GM12878 (cell line): ENCODE data around the gene PLA2G3. TPM values are rescaled to one million over a fixed set of nuclear protein-coding genes. Genes with fewer than 3 reads are reported as not detected.
"Not testable (repeated sequence)": the region's sequence is repeated elsewhere in the genome, so short reads cannot be mapped to it uniquely, and the experiment has no call there.

Experiments
- ATAC-seq: fragments of 200-7000 bp; cut with Tn5 transposase; 3 replicates; pipeline ENCODE4 v1.9.1; 2020; ENCODE audit warnings: mild to moderate bottlenecking, moderate library complexity
- BruUV-seq: library from RNA; stranded (reverse); fragments of 400-500 nt; replicated peaks from 2 replicates; lab custom pipeline; 2021; lab: Mats Ljungman, UMichigan
- CTCF ChIA-PET: fragments of 300-600 bp; sonication (Branson Sonifier 250); formaldehyde crosslinking; extraction: SDS; loops from one replicate; lab custom pipeline; 2021; ENCODE audit warnings: inconsistent platforms; lab: Yijun Ruan, JAX
- POLR2A ChIA-PET: fragments of 350-600 bp; formaldehyde crosslinking; extraction: SDS; loops from one replicate; lab custom pipeline; 2021; ENCODE audit warnings: inconsistent platforms; lab: Charles Lee
- RAD21 ChIA-PET: fragments of 300-600 bp; sonication (Branson Sonifier 250); formaldehyde crosslinking; loops from one replicate; lab custom pipeline; 2023; ENCODE audit warnings: antibody characterized with exemption; ENCODE audit not compliant: unreplicated experiment; lab: Charles Lee
- SMC1A ChIA-PET: fragments of 300-600 bp; sonication (Branson Sonifier 250); formaldehyde crosslinking; loops from one replicate; lab custom pipeline; 2023; ENCODE audit not compliant: unreplicated experiment, uncharacterized antibody; lab: Charles Lee
- DNase-seq: peaks from one replicate; pipeline ENCODE4 v3.0.0-alpha.2; 2011; ENCODE audit warnings: low read depth, low spot score
- FAIRE-seq: peaks from 3 replicates; lab custom pipeline; 2011; peaks lifted over from hg19 to GRCh38; lab: Jason Lieb, UNC
- H2AFZ ChIP-seq: 2 replicates; pipeline ENCODE4 v1.6.0; 2011; ENCODE audit warnings: low read depth, low read length, control low read depth; ENCODE audit not compliant: control insufficient read depth
- H3K27ac ChIP-seq: 2 replicates; pipeline ENCODE4 v1.5.1; 2011; ENCODE audit warnings: control low read depth; ENCODE audit not compliant: control insufficient read depth, insufficient read depth
- H3K27me3 ChIP-seq, 2 experiments: replicated peaks in 1 of 2; 2 replicates each; pipeline versions ENCODE4 v1.6.0 to v1.6.1; 2011; ENCODE audit warnings: low read length in 1 of 2; ENCODE audit not compliant: control insufficient read depth in 2 of 2, insufficient read depth in 2 of 2
- H3K36me3 ChIP-seq, 2 experiments: 2 replicates each; pipeline ENCODE4 v1.5.1; 2011; ENCODE audit warnings: low read length in 1 of 2; ENCODE audit not compliant: control insufficient read depth in 2 of 2, insufficient read depth in 2 of 2
- H3K4me1 ChIP-seq: 2 replicates; pipeline ENCODE4 v1.6.1; 2011; ENCODE audit warnings: mild to moderate bottlenecking, low read length, moderate library complexity, mixed read lengths; ENCODE audit not compliant: control insufficient read depth, insufficient read depth
- H3K4me2 ChIP-seq: 2 replicates; pipeline ENCODE4 v1.6.0; 2011; ENCODE audit warnings: control low read depth; ENCODE audit not compliant: control insufficient read depth, insufficient read depth
- H3K4me3 ChIP-seq: fragments of 200-600 bp; sonication (generic); 2 replicates; pipeline ENCODE4 v1.5.1; 2016
- H3K79me2 ChIP-seq: 2 replicates; pipeline ENCODE4 v1.6.0; 2011; ENCODE audit warnings: low read length; ENCODE audit not compliant: control insufficient read depth, insufficient read depth
- H3K9ac ChIP-seq: 2 replicates; pipeline ENCODE4 v1.8.0; 2011; ENCODE audit warnings: low read length, control low read depth, mixed read lengths; ENCODE audit not compliant: control insufficient read depth, insufficient read depth
- H3K9me3 ChIP-seq: replicated peaks from 3 replicates; pipeline ENCODE4 v1.5.1; 2011; ENCODE audit warnings: mild to moderate bottlenecking, low read length; ENCODE audit not compliant: control insufficient read depth, insufficient read depth
- H4K20me1 ChIP-seq: 2 replicates; pipeline ENCODE4 v1.6.0; 2011; ENCODE audit not compliant: control insufficient read depth, insufficient read depth
- IRF3 ChIP-seq: fragments of 450-650 bp; IDR thresholded peaks from 2 replicates; pipeline ENCODE4 v1.6.1; 2014; ENCODE audit warnings: mild to moderate bottlenecking
- PBX3 ChIP-seq: IDR thresholded peaks from 2 replicates; pipeline ENCODE4 v1.6.1; 2011; ENCODE audit warnings: mild to moderate bottlenecking, low read depth, low read length, moderate library complexity; ENCODE audit not compliant: insufficient replicate concordance
- RFX5 ChIP-seq: IDR thresholded peaks from 2 replicates; pipeline ENCODE4 v1.6.1; 2011; ENCODE audit warnings: low read depth, low read length, improper control_type of control experiment
- SMC3 ChIP-seq: IDR thresholded peaks from 2 replicates; pipeline ENCODE4 v1.6.1; 2011; ENCODE audit warnings: low read length, improper control_type of control experiment, borderline replicate concordance
- ZNF217 ChIP-seq: fragments of 450-650 bp; IDR thresholded peaks from 2 replicates; pipeline ENCODE4 v1.6.1; 2017; ENCODE audit warnings: antibody characterized with exemption, mild to moderate bottlenecking
- ZNF274 ChIP-seq: IDR thresholded peaks from one replicate; pipeline ENCODE4 v1.8.0; 2011; ENCODE audit not compliant: insufficient read length, insufficient read depth
- ZNF384 ChIP-seq: IDR thresholded peaks from 2 replicates; pipeline ENCODE4 v1.6.1; 2012; ENCODE audit warnings: low read depth, mild to moderate bottlenecking, low read length, improper control_type of control experiment, borderline replicate concordance
- ZNF592 ChIP-seq: fragments of 450-650 bp; IDR thresholded peaks from 2 replicates; pipeline ENCODE4 v1.6.1; 2017; ENCODE audit warnings: mild to moderate bottlenecking, moderate library complexity
- WGBS: methylation state at CpG from one replicate; pipeline ENCODE4 v1.1.6; 2016; ENCODE audit warnings: low lambda C conversion rate; ENCODE audit not compliant: insufficient replicate concordance, insufficient coverage; ENCODE audit errors: missing lambda C conversion rate; 5-methylcytosine and 5-hydroxymethylcytosine counted together
- in situ Hi-C: fragments of 300-500 bp; cut with MboI; formaldehyde crosslinking; loops from 9 replicates; pipeline ENCODE4 v1.14.3; 2018; ENCODE audit warnings: mixed read lengths
- intact Hi-C: fragments of 100-400 bp; cut with micrococcal nuclease; formaldehyde crosslinking; loops from one replicate; pipeline ENCODE4 v1.14.2; 2022; ENCODE audit not compliant: unreplicated experiment
- polyA plus RNA-seq, 11 experiments: library from polyadenylated mRNA; depleted of rRNA in 4 of 11; unstranded in 6 of 11; stranded (reverse) in 5 of 11; fragments of >200 nt; fragmentation: Nextera tagmentation in 4 of 11; fragmentation: Illumina TruSeq in 1 of 11; extraction: Ambion mirVana in 4 of 11; extraction: Trizol in 1 of 11; gene quantifications; 1 replicate in 1 of 11; 2 replicates in 10 of 11; pipeline versions ENCODE4 v1.2.1 to v1.2.3, GENCODE V29; 2011 to 2016; ENCODE audit warnings: inconsistent platforms in 2 of 11, missing spikeins in 2 of 11, low read depth in 1 of 11
- total RNA-seq, 4 experiments: library from RNA; depleted of rRNA in 3 of 4; stranded (reverse); fragments of >200 nt in 3 of 4; fragmentation: Illumina TruSeq in 1 of 4; extraction: Trizol in 1 of 4; gene quantifications; 2 replicates each; pipeline versions ENCODE4 v1.2.1 to v1.2.3, GENCODE V29; 2013 to 2021

Gene PLA2G3
- total and polyA plus RNA-seq, 10 of the 15 experiments (the other 5 are each of a cell fraction or from before 2014, with no cell fraction given) = 0.04 TPM; not detected in 9

GRCh38 chr22:31097941-31098631 lies 42.2 kb downstream of the PLA2G3 start (continued):
- TF ChIP-seq IRF3 = no peak
- no peak for TF ChIP-seq ZNF274
- TF ChIP-seq PBX3 = no peak
- no peak for TF ChIP-seq ZNF592
- TF ChIP-seq ZNF217 = no peak
- TF ChIP-seq ZNF384 = no peak
- TF ChIP-seq RFX5 = no peak
- no peak for TF ChIP-seq SMC3
- TF ChIP-seq, all 136 proteins: peak for 0

GRCh38 chr22:31097539-31097938 lies 42.8 kb downstream of the PLA2G3 start:
- CTCF ChIA-PET, RAD21 ChIA-PET, H3K9me3 ChIP-seq, H3K4me3 ChIP-seq, ATAC-seq, in situ Hi-C loops, H3K27me3 ChIP-seq, intact Hi-C loops, H4K20me1 ChIP-seq, FAIRE-seq, DNase-seq, H3K4me2 ChIP-seq, H2AFZ ChIP-seq, H3K9ac ChIP-seq, POLR2A ChIA-PET, H3K79me2 ChIP-seq, H3K27ac ChIP-seq, BruUV-seq, H3K4me1 ChIP-seq, H3K36me3 ChIP-seq: not testable (repeated sequence)
- WGBS = 87% methylated on average over 5 of the region's 5 CpGs
- SMC1A ChIA-PET = interaction anchor here (0.6 kb wide), 1 partner anchor 242 kb away, joined by 3 read pairs; no protein-coding TSS in a partner anchor
